Lower leg skin (tissue), 4 donors: ENCODE data around the gene HTR6. TPM values are rescaled to one million over a fixed set of nuclear protein-coding genes. Genes with fewer than 3 reads are reported as not detected.

ENCODE experiments used
- DNase-seq, 2 donors: peaks; one replicate each; pipeline ENCODE4 v3.0.0-alpha.2; 2019; ENCODE audit warnings: low spot score in 2 of 2
- H3K4me3 ChIP-seq: fragments of 200-600 bp; sonication (generic); 2 replicates; pipeline ENCODE4 v1.5.1; 2017; ENCODE audit warnings: mild to moderate bottlenecking, low read depth; ENCODE audit not compliant: poor library complexity, severe bottlenecking
- POLR2A ChIP-seq, 2 donors: fragments of 450-650 bp; IDR thresholded peaks; one replicate each; pipeline ENCODE4 v1.6.1; 2016 to 2017; ENCODE audit warnings: antibody characterized with exemption in 2 of 2, mild to moderate bottlenecking in 1 of 2, moderate library complexity in 1 of 2
- WGBS, 2 donors: methylation state at CpG; one replicate each; pipeline ENCODE4 v1.1.5; 2018; 5-methylcytosine and 5-hydroxymethylcytosine counted together
- intact Hi-C: fragments of 100-400 bp; cut with DNase I; formaldehyde crosslinking; loops from one replicate; pipeline ENCODE4 v1.15.0; 2023; ENCODE audit warnings: low total_unique reads
- total RNA-seq, 4 donors: library from RNA; depleted of rRNA; stranded (reverse); fragments of >200 nt; gene quantifications; one replicate each; pipeline ENCODE4 v1.1.0, GENCODE V29; 2016
- TF ChIP-seq, protein P1 (sequence below), 3 donors: fragments of 450-650 bp; IDR thresholded peaks; one replicate each; pipeline ENCODE4 v1.5.1; 2016; ENCODE audit warnings: antibody characterized with exemption in 3 of 3, mild to moderate bottlenecking in 3 of 3, moderate library complexity in 2 of 3

Gene HTR6
- total RNA-seq, 4 donors from 2014 or later: 0.16 TPM; not detected in 3

DNA sequence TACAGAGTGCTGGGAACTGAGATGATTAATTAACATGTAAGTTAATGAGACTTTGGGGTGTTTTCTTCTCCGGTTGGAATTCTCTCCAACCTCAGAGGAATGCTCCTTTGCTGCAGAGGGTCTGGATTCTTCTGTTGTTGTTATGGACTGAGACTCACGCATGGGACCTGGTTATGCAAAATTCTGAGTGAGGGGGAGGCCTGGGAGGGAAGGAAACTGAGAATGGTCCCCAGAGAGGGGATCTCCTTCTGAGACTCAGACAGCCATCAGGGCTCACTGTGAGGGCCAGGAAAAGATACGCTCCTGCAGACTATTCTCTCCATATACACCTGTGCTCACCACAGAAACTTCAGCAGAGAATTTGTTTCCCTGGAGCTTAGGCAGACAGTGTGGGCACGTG lies 56.3 kb downstream of the HTR6 start:
- 78 to 81% methylated on average over 4 of the region's 4 CpGs for WGBS, 2 donors
- intact Hi-C loops: no loop called here
- no peak for DNase-seq
- TF ChIP-seq POLR2A (IDR thresholded peaks at IDR 0.05): no peak
- TF ChIP-seq, protein P1, sequence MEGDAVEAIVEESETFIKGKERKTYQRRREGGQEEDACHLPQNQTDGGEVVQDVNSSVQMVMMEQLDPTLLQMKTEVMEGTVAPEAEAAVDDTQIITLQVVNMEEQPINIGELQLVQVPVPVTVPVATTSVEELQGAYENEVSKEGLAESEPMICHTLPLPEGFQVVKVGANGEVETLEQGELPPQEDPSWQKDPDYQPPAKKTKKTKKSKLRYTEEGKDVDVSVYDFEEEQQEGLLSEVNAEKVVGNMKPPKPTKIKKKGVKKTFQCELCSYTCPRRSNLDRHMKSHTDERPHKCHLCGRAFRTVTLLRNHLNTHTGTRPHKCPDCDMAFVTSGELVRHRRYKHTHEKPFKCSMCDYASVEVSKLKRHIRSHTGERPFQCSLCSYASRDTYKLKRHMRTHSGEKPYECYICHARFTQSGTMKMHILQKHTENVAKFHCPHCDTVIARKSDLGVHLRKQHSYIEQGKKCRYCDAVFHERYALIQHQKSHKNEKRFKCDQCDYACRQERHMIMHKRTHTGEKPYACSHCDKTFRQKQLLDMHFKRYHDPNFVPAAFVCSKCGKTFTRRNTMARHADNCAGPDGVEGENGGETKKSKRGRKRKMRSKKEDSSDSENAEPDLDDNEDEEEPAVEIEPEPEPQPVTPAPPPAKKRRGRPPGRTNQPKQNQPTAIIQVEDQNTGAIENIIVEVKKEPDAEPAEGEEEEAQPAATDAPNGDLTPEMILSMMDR (IDR thresholded peaks at IDR 0.05): no peak
- H3K4me3 ChIP-seq: no peak overlapping the region

DNA sequence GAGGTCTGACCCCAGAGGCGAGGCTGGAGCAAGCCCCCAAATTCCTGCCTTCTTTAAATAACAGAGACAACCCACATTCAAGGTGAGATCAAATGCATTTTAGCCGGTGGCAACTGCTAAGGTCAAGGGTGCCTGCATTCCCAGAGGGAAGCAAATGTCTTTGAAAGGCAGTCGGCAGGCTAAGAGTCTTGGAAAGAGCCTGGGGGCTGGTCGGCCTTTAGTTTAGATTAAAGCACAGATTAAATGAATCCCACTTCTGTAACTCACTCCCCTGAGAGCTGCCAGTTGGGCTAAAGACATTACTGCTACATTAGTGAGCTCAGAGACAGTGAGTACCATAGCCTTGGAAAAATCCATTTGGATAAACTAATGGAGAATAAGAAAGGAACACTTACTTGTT lies 59.2 kb downstream of the HTR6 start:
- 69 to 72% methylated on average over 4 of the region's 4 CpGs for WGBS, 2 donors
- no peak overlapping the region for H3K4me3 ChIP-seq
- no peak for DNase-seq
- intact Hi-C loops: no loop called here
- no peak for TF ChIP-seq POLR2A (IDR thresholded peaks at IDR 0.05)
- TF ChIP-seq, protein P1 (IDR thresholded peaks at IDR 0.05): no peak

DNA sequence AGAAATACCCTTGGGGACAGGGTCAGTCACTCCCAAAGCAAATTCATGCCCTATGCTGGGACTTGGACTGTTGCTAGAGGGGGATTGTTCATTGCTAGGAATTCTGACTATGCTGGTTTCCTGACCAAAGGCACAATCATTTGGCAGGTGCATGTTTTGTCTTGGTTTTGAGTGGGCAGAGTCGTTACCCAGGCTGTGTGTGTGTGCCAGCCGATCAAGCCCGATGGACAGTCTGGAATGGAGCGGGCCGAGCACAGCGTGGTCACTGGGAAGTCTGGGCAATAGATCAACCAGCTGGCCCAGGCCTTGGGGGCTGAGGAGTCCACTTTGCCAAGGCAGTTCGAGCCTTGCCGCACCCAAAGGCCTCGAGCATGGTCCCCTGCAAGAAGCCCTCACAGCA lies 60.9 kb downstream of the HTR6 start:
- 82 to 92% methylated on average over 8 to 9 of the region's 9 CpGs for WGBS, 2 donors
- intact Hi-C loops: no loop called here
- DNase-seq: no peak
- no peak overlapping the region for H3K4me3 ChIP-seq
- no peak for TF ChIP-seq POLR2A (IDR thresholded peaks at IDR 0.05)
- TF ChIP-seq, protein P1 (IDR thresholded peaks at IDR 0.05): no peak

DNA sequence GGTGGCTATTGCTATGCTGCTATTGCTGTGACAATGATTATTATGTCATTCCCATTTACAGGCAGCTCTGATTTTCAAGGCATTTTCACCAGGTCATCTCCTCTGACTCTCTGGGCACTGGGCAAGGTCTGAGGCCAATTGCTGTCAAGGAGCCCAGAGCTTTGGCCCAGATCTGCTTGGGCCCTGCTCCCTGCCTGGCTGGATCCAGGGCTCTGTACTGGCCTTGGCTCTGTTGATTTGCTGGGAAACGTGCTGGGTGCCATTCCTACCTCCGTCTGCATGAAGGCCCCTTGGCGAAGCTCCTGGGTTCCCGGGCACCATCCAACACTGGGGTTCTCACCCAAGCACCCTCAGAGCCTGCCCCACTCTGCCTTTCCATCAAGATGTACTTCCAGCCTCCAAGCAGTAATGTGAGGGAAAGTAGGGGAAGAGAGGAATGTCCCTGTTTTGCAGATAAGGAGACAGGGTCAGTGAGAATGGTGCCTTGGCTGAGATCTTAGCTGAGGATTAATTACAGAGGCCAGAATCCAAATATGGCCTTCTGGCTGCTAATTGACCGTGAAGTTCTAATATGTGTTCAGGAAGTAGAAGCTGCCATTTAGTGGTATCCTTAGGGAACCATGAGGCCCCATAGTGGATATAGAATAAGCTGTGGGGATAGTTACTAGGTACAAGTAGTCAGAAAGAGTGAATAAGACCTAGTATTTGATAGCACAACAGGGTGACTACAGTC lies 63.9 kb downstream of the HTR6 start:
- WGBS, 2 donors: 89 to 90% methylated on average over 5 of the region's 5 CpGs
- intact Hi-C loops: no loop called here
- TF ChIP-seq, protein P1 (IDR thresholded peaks at IDR 0.05): no peak
- no peak for TF ChIP-seq POLR2A (IDR thresholded peaks at IDR 0.05)
- no peak for DNase-seq
- no peak overlapping the region for H3K4me3 ChIP-seq

DNA sequence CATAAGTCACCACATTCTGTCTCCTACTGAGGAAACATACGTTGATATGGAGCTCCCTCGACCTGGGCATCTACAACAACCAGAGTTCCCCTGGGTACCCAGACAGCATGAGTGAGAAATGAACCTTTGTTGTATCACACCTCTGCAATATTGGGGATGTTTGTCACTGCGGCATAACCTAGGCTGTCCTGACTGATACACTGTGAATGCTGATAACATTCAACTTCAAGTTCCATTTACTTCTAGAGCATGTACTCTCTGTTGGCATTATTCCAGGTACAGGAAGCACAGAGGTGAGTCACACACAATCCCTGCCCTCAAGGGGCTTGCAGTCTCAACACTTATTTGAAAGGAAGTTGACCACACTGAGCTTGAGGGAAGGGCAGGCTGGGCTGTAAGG lies 65.6 kb downstream of the HTR6 start:
- no peak overlapping the region for H3K4me3 ChIP-seq
- TF ChIP-seq POLR2A (IDR thresholded peaks at IDR 0.05): no peak
- TF ChIP-seq, protein P1 (IDR thresholded peaks at IDR 0.05): no peak
- intact Hi-C loops: no loop called here
- 91 to 100% methylated on average over 3 of the region's 3 CpGs for WGBS, 2 donors
- no peak for DNase-seq

Other genes starting within 250 kb of the HTR6 start
- gene CAPZB, start 179.3 kb upstream of the HTR6 start, total RNA-seq: 100 to 1,000 TPM in 2 of 4 donors, 10 to 100 TPM in 2; 84.7 to 124 (median 103) TPM
- gene NBL1, start 20.6 kb upstream of the HTR6 start, total RNA-seq: 100 to 1,000 TPM; 147 to 230 (median 210) TPM
- 10 to 100 TPM; 10.6 to 26.7 (median 18.7) TPM for gene TMCO4, start 135.0 kb downstream of the HTR6 start, total RNA-seq
- gene RNF186, start 150.4 kb downstream of the HTR6 start, total RNA-seq: under 1 TPM in 1 of 4 donors, not detected in 3; 0.19 TPM
- 1 to 10 TPM; 4.7 to 5.9 (median 5.2) TPM for gene OTUD3, start 217.5 kb downstream of the HTR6 start, total RNA-seq